ENCODE measurements around the gene RAPGEF4.

DNA sequence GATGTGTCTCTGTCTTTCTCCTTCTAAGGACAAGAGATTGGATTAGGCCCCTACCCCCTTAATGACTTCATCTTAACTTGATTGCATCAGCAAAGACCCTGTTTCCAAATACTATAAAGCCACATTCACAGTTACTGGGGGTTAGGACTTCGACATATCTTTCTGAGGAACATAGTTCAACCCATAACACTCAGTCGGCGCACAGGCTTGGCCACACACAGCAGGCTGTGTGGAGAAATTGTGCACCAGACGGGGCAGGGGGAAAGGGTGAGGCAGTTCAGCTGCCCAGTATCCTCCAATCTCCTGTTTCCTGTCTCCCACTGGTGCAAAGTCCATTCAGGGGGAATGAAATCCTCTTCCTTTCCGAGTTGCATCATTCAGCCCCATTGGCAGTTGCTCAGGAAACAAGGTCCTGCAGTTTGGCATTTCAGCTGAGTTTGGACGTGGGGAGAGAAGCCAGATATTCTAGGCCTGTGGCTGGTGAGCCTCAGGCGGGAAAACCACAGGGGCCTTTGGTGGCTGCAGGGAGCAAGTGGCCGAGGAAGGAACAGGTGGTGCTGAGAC is 9.4 kb upstream of the RAPGEF4 start:
- TF ChIP-seq POLR2A (IDR thresholded peaks at IDR 0.05) = no peak
- TF ChIP-seq, protein P1, sequence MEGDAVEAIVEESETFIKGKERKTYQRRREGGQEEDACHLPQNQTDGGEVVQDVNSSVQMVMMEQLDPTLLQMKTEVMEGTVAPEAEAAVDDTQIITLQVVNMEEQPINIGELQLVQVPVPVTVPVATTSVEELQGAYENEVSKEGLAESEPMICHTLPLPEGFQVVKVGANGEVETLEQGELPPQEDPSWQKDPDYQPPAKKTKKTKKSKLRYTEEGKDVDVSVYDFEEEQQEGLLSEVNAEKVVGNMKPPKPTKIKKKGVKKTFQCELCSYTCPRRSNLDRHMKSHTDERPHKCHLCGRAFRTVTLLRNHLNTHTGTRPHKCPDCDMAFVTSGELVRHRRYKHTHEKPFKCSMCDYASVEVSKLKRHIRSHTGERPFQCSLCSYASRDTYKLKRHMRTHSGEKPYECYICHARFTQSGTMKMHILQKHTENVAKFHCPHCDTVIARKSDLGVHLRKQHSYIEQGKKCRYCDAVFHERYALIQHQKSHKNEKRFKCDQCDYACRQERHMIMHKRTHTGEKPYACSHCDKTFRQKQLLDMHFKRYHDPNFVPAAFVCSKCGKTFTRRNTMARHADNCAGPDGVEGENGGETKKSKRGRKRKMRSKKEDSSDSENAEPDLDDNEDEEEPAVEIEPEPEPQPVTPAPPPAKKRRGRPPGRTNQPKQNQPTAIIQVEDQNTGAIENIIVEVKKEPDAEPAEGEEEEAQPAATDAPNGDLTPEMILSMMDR (IDR thresholded peaks at IDR 0.05) = no peak
- no peak for TF ChIP-seq EP300 (IDR thresholded peaks at IDR 0.05)

All from tibial nerve (tissue), 4 donors.